ENCODE data around the gene DYRK2. TPM values are rescaled to one million over a fixed set of nuclear protein-coding genes. Genes with fewer than 3 reads are reported as not detected.

The DYRK2 gene
- total RNA-seq, 3 donors from 2014 or later (not counting 1 experiment from before 2014, with no cell fraction given): 88.1 to 108 (median 108) TPM

DNA sequence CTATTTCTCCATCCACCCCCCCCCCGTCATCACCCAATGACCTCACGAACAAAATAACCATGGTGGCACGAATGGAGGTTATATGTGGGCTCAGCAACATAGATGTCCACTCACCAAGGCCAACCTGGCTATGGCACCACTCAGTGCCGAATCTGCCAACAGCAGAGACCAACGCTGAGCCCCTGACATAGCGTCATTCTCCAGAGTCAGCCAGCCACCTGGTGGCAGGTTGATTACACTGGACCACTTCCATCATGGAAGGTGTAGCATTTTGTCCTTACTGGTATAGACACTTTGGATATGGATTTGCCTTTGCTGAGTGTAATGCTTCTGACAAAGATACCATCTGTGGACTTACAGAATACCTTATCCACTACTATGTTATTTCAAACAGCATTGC, 24.2 kb upstream of the DYRK2 start:
- Mint-ChIP-seq H3K27me3 (ENCODE audit: low read depth in 2 of 2) (no peaks in the 10 kb centered on the region), H3K9me3 (peaks cover 0 to 1% of the 10 kb centered on the region in 2 donors), H3K27ac (no peak overlapping the region), H3K36me3 (no peaks in the 10 kb centered on the region), H3K4me1 (peaks cover 19 to 24% of the 10 kb centered on the region in 2 donors), H3K4me3 (no peak overlapping the region)
- DNase-seq (no peak), ATAC-seq (no peak)
- H3K27ac ChIP-seq (ENCODE audit: low read length): no peak overlapping the region
- TF ChIP-seq, protein P1, sequence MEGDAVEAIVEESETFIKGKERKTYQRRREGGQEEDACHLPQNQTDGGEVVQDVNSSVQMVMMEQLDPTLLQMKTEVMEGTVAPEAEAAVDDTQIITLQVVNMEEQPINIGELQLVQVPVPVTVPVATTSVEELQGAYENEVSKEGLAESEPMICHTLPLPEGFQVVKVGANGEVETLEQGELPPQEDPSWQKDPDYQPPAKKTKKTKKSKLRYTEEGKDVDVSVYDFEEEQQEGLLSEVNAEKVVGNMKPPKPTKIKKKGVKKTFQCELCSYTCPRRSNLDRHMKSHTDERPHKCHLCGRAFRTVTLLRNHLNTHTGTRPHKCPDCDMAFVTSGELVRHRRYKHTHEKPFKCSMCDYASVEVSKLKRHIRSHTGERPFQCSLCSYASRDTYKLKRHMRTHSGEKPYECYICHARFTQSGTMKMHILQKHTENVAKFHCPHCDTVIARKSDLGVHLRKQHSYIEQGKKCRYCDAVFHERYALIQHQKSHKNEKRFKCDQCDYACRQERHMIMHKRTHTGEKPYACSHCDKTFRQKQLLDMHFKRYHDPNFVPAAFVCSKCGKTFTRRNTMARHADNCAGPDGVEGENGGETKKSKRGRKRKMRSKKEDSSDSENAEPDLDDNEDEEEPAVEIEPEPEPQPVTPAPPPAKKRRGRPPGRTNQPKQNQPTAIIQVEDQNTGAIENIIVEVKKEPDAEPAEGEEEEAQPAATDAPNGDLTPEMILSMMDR (IDR thresholded peaks at IDR 0.05): no peak
- H3K4me1 ChIP-seq (ENCODE audit: control insufficient read depth, insufficient read depth, low read length): peaks cover 10% of the 10 kb centered on the region
- no peak overlapping the region for H3K4me3 ChIP-seq (ENCODE audit: low read length)
- H3K36me3 ChIP-seq (ENCODE audit: control insufficient read depth, insufficient read depth, low read length): no peaks in the 10 kb centered on the region
- no peaks in the 10 kb centered on the region for H3K27me3 ChIP-seq (ENCODE audit: control insufficient read depth, insufficient read depth, low read length)
- no peaks in the 10 kb centered on the region for H3K9me3 ChIP-seq (ENCODE audit: control insufficient read depth, insufficient read depth, low read length)
- 96% methylated on average over 6 of the region's 6 CpGs for WGBS (ENCODE audit: insufficient coverage)
- intact Hi-C loops (cut with micrococcal nuclease): no loop called here

DNA sequence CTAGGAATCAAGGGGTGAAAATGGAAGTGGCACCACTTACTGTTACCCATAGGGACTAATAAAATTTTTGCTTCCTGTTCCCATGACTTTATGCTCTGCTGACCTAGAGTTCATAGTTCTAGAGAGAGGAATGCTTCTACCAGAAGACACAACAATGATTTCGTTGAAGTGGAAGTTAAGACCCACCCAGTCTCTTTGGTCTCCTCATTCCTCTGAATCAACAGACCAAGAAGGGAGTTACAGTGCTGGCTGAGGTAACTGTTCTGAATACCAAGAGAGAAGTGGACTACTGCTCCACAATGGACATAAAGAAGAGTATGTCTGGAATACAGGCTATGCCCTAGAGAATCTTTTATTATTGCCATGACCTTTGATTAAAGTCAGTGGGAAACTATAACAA, 23.5 kb upstream of the DYRK2 start:
- peaks cover 26 to 31% of the 10 kb centered on the region in 2 donors for H3K4me1 Mint-ChIP-seq
- intact Hi-C loops (cut with micrococcal nuclease): no loop called here
- no peak for ATAC-seq

DNA sequence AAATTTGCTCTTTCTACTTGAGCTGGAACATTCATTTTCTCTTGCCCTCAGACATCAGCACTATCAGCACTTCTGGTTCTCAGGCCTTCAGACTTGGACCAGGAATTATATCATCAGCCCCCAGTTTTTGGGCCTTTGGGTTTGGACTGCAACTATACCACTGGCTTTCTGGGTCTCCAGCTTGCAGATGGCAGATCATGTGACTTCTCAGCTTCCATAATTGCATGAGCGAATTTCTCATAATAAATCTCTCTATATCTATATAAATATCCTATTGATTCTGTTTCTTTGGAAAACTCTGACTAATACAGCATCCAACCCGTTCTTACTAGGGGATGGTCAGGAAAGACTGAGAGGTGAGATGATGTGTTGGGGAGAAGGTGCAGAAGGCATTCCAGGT, 22.4 kb upstream of the DYRK2 start:
- 100% methylated on average over 1 of the region's 2 CpGs for WGBS (ENCODE audit: insufficient coverage)
- TF ChIP-seq, protein P1 (IDR thresholded peaks at IDR 0.05): no peak
- Mint-ChIP-seq H3K36me3 (no peaks in the 10 kb centered on the region), H3K27me3 (ENCODE audit: low read depth in 2 of 2) (no peaks in the 10 kb centered on the region), H3K4me3 (no peak overlapping the region), H3K4me1 (peaks cover 37 to 43% of the 10 kb centered on the region in 2 donors), H3K27ac (no peak overlapping the region), H3K9me3 (peaks cover 0 to 3% of the 10 kb centered on the region in 2 donors)
- H3K4me1 ChIP-seq (ENCODE audit: control insufficient read depth, insufficient read depth, low read length): peaks cover 20% of the 10 kb centered on the region
- DNase-seq (no peak), ATAC-seq (no peak)
- intact Hi-C loops (cut with micrococcal nuclease): no loop called here
- no peaks in the 10 kb centered on the region for H3K9me3 ChIP-seq (ENCODE audit: control insufficient read depth, insufficient read depth, low read length)
- H3K4me3 ChIP-seq (ENCODE audit: low read length): no peak overlapping the region
- no peak overlapping the region for H3K27ac ChIP-seq (ENCODE audit: low read length)
- H3K36me3 ChIP-seq (ENCODE audit: control insufficient read depth, insufficient read depth, low read length): no peaks in the 10 kb centered on the region
- H3K27me3 ChIP-seq (ENCODE audit: control insufficient read depth, insufficient read depth, low read length): no peaks in the 10 kb centered on the region

More for the DNA sequence above, 23.5 kb upstream of the DYRK2 start:
- Histone ChIP-seq H3K9me3 (ENCODE audit: control insufficient read depth, insufficient read depth, low read length) (no peaks in the 10 kb centered on the region), H3K36me3 (ENCODE audit: control insufficient read depth, insufficient read depth, low read length) (no peaks in the 10 kb centered on the region), H3K27ac (ENCODE audit: low read length) (no peak overlapping the region), H3K4me1 (ENCODE audit: control insufficient read depth, insufficient read depth, low read length) (peaks cover 16% of the 10 kb centered on the region), H3K27me3 (ENCODE audit: control insufficient read depth, insufficient read depth, low read length) (no peaks in the 10 kb centered on the region), H3K4me3 (ENCODE audit: low read length) (no peak overlapping the region)
- Mint-ChIP-seq H3K36me3 (no peaks in the 10 kb centered on the region), H3K9me3 (peaks cover 0 to 3% of the 10 kb centered on the region in 2 donors), H3K27ac (no peak overlapping the region), H3K4me3 (no peak overlapping the region), H3K27me3 (ENCODE audit: low read depth in 2 of 2) (no peaks in the 10 kb centered on the region)
- TF ChIP-seq, protein P1 (IDR thresholded peaks at IDR 0.05): no peak
- 100% methylated on average over 1 of the region's 1 CpG for WGBS (ENCODE audit: insufficient coverage)
- DNase-seq: no peak
